ENCODE measurements around the gene BICC1. TPM values are rescaled to one million over a fixed set of nuclear protein-coding genes. Genes with fewer than 3 reads are reported as not detected.

The BICC1 gene
- total RNA-seq, 1 experiment from 2014 or later = 7.2 TPM

DNA sequence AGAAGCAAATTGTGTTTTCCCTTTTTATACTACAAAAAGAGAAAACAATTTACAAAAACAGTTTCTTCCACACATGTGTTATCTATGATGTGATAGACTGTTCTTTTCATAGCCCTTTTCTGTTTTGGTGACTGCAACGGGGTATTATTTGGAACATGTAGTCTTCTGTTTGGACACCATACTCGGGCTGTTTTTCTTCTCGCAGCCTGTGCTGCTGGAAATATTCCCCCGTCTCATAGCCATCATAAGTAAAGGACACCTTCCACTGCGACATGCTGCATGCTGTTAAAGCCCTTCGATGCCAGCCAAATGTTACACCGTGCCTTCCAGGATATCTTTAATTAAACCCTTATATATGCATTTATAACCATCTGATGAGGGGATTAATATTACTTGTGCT, 222.4 kb downstream of the BICC1 start:
- DNase-seq (ENCODE audit: low read depth, low spot score) = no peak
- in situ Hi-C loops (cut with HindIII; ENCODE audit: low pct_unique_long_range_greater_than_20kb, low sequenced_read_pairs) = no loop called here

DNA sequence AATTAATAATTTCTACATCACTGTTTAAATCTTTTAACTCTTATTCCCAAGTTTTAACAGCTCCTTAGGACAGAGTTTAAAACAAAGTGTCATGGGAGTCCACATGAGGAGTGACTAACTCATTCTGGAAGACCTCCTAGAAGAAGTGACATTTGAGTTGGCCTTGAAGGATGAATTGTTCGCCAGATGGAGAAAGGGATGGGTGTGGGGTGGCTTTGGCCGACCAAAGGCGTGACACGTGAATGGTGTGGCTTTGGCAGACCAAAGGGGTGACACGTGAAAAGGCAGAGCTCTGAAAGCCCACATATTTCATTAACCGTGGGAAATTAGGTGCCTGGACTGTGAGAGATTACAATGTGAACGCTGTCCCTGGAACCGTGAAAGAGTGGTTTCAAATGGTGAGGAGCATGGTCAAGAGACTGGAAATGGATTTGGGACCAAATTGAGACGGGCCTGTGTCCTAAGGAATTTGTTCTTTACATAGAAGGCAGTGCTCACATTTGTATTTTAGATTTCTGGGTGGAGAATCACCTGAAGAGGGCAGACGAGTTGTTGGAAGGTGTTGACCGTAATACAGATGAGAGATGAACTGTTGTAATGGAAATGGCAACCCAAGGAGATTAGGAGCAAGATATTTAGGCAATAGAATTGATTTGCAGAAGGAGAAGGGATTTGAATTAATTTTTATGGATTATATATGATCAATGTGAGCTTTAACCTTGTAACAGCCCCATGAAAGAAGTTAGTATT, 228.1 kb downstream of the BICC1 start:
- in situ Hi-C loops (cut with HindIII; ENCODE audit: low pct_unique_long_range_greater_than_20kb, low sequenced_read_pairs) = no loop called here
- DNase-seq (ENCODE audit: low read depth, low spot score) = no peak

DNA sequence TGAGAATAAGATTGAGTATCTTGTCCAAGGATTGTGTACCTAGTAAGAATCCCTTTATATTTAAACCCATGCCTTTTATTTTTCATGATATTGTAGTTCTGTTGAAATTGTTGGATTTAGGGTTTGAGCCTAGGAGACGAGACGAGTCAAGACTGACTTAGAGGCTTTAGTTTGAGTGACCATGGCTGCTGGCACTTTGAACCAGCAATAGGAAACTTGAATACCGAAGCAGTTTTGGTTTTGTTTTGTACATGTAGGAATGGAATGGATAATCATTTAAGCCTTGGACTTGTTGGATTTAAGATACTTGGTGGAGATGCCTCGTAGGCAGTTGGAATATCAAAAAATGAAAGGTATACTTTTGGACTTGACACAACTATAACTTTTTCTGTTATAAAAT, 229.0 kb downstream of the BICC1 start:
- no peak for DNase-seq (ENCODE audit: low read depth, low spot score)

DNA sequence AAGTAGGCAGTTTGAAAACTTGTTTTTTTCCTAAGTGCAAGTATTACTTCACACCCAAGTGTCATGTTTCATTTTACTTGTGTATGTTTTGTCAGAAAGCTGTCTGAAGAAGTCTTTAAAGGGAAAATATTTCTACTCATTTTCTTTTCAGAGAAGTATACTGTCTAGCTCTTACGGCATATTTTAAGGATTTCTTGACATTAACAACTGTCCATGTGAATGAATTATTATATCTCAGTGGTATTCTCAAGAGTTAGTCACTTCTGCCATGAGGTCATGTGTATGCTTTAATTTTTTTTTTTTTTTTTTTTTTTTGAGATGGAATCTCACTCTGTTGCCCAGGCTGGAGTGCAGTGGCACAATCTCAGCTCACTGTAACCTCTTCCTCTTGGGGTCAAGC, 229.5 kb downstream of the BICC1 start:
- DNase-seq (ENCODE audit: low read depth, low spot score) = no peak

More for the DNA sequence above, 229.0 kb downstream of the BICC1 start:
- in situ Hi-C loops (cut with HindIII; ENCODE audit: low pct_unique_long_range_greater_than_20kb, low sequenced_read_pairs) = no loop called here

DNA sequence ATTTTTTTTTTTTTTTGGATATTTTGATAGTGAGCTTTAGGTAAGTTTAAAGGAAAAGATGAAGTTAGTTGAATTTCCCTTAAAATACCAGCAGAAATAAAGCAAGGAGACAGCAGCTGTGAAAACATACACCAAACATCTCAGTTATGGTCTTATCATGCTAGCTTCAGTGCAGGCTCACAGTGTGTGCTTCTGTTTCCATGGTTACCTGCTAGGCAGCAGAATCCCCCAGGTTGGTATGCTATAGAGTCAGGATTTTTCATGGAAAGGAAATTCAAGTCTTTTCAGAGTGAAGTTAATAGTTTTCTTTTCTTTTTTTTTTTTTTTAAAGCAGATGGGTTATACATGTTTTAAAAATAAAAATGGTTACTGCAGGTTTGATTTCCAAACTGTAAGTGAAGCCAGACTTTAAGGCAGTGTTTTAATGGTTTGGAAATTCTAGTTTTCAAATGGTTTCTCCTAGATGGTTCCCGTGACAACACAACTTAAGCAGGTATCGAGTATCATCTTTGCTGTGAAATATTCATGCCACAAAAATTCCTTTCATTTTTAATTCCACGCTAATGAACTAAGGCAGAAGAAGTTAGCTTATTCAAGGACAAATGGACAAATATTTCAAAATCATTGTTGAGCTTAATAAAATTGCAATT, 230.9 kb downstream of the BICC1 start:
- DNase-seq (ENCODE audit: low read depth, low spot score) = no peak
- in situ Hi-C loops (cut with HindIII; ENCODE audit: low pct_unique_long_range_greater_than_20kb, low sequenced_read_pairs) = no loop called here

More for the DNA sequence above, 229.5 kb downstream of the BICC1 start:
- in situ Hi-C loops (cut with HindIII; ENCODE audit: low pct_unique_long_range_greater_than_20kb, low sequenced_read_pairs) = no loop called here

DNA sequence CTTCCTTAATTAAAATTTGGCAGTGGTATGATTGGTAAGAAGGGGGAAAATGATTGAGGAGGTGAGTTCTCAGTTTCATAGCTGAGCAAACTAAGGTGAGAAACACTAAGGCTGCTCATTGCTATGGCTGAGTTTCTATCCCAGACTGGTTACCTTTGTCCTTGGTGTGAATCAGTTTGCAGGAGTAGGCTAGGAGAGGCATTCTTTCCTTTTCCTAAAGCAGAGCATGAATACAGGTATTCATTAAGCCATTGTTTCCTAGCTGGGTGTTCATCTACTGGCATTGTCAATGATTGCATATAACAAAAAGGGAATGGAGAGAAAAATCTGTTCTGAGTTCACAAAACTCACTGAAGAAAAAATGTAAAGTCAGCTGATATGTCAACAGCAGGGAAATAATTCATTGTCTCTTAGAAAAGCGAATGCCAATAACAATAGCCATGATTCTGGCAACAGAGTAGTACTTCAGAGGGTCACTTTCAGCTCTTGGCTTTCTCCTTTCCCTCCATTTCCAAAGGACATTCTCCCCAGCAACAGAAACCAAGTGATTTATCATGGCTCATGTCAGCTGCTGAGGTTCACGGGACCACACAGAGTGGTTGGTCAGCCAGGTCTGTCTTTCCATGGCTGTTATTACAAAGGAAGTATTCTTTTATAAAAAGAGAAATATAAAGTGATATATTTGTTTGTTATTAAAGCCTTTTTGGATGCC, 234.0 kb downstream of the BICC1 start:
- in situ Hi-C loops (cut with HindIII; ENCODE audit: low pct_unique_long_range_greater_than_20kb, low sequenced_read_pairs) = no loop called here

DNA sequence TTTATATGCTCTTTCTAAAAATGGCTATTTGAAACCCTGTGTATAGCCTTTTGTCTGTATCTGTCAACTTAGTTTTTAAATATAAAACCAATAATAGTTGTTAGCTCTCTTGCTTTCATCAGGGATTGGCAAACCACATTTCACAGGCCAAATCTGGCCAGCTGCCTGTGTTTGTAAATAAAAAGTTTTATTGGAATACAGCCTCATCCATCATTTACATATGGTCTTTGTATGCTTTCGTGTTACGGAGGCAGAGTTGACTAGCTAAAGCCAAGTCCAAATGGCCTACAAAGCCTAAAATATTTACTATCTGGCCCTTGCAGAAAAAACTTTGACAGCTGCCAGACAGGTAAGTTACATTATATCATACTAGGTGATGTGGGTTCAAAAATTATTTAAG, 235.0 kb downstream of the BICC1 start:
- in situ Hi-C loops (cut with HindIII; ENCODE audit: low pct_unique_long_range_greater_than_20kb, low sequenced_read_pairs) = no loop called here
- DNase-seq (ENCODE audit: low read depth, low spot score) = no peak

More for the DNA sequence above, 234.0 kb downstream of the BICC1 start:
- peak; percentile 11 for DNase-seq (ENCODE audit: low read depth, low spot score)

DNA sequence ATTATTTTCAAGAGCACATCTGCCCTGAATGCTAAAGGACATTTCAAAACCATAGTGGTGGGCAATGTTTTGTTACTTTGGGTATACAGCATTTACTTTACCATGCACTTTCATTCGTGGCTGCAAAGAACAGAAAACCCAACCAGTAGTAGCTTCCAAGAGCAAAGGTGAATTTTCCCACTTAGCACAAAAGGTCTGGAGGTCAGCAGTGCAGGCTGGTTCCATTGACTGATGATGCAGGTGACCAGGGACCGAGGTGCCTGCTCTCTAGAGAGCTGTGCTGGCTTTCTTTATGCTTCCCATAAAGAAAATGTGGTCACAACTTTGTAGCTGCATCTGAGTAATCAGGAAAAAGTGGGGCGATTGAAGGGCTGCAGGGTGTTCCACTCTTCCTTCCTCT, 240.0 kb downstream of the BICC1 start:
- DNase-seq (ENCODE audit: low read depth, low spot score) = no peak
- in situ Hi-C loops (cut with HindIII; ENCODE audit: low pct_unique_long_range_greater_than_20kb, low sequenced_read_pairs) = no loop called here

DNA sequence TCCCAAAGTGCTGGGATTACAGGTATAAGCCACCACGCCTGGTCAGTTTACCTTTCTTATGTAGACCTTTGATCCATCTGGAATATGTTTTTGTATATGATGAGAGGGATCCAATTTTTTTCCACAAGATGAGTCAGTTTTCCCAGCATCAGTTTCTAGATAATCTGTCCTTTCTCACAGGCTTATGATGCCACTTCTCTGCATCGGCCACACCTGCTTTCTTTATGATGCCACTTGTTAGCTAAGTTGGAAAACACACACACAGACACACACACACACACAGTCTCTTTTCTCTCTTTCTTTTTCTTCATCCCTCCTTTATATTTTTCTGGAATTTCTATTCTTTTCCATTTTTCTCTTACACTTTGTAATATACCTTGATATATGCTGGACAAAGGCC, 240.8 kb downstream of the BICC1 start:
- no peak for DNase-seq (ENCODE audit: low read depth, low spot score)
- in situ Hi-C loops (cut with HindIII; ENCODE audit: low pct_unique_long_range_greater_than_20kb, low sequenced_read_pairs) = no loop called here

DNA sequence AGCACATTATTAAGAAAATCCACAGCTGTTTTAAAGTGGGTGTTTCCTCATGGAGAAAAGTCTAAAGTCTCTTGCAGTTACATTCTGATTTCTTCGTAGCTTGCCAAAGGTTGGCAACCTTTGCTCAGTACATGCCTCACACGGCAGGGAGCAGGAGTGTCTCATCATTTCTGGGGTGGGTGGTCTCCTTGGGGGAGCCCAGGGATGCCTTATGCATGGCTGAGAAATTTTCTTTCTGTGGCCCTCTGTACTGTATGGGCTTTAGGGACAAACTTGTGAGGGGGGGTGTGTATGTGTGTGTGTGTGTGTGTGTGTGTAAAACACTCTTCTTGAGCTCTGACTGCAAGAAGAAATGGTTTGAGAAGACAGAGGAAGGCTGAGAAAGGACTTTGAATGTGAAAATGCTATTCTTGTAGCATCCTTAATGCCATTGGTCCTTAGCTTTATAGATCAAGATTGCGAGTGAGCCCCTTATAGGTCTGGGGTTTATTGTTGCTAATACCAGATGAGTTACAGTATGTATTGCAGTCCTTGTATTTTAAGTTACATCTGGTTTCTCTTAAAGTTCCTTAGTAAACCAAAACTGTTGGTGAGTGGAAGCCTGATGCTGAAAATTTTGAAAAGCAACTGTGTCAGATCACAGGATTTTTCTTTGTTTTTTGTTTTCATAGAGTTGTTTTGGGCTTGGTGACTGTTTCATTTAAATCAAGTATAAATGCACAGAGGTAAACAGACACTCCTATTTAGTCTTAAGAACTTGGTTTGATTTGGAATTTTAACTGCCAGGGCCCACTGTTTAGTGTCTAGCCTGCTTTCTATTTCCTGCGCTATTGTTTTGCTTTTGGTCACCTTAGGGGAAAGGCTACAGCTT, 242.0 kb downstream of the BICC1 start:
- DNase-seq (ENCODE audit: low read depth, low spot score) = no peak
- in situ Hi-C loops (cut with HindIII; ENCODE audit: low pct_unique_long_range_greater_than_20kb, low sequenced_read_pairs) = no loop called here

DNA sequence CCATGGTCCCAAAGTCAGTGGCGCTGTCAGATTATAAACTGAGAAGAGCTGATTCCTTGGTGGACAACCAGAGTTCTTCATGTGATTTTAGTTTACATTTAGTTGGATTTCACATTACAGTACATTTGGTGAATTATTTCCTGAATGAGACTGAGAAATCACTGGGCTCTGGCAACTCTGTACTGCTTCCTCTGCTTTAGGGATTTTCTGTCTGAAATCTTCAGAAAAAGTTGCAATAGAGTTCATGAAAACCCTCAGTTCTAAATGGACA, 242.6 kb downstream of the BICC1 start:
- no peak for DNase-seq (ENCODE audit: low read depth, low spot score)
- in situ Hi-C loops (cut with HindIII; ENCODE audit: low pct_unique_long_range_greater_than_20kb, low sequenced_read_pairs) = no loop called here

DNA sequence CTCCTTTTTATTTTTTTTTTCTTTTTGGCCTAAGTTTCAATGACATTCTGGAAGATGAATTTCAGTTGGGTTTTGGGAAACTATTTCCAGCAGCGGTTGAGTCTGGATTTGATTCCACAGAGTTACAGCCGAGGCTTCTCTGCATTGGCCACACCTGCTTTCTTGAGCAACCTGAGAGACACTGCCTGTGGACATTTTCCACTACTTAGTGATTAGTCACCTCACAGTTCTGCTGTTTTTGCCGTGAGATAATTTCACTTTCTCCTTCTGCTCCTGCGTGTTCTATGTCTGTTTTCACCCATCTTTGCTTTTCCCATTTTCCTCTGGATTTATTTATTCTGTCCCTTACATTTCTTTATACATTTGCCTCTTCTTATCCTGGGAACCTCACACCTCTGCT, 243.0 kb downstream of the BICC1 start:
- in situ Hi-C loops (cut with HindIII; ENCODE audit: low pct_unique_long_range_greater_than_20kb, low sequenced_read_pairs) = no loop called here
- no peak for DNase-seq (ENCODE audit: low read depth, low spot score)

DNA sequence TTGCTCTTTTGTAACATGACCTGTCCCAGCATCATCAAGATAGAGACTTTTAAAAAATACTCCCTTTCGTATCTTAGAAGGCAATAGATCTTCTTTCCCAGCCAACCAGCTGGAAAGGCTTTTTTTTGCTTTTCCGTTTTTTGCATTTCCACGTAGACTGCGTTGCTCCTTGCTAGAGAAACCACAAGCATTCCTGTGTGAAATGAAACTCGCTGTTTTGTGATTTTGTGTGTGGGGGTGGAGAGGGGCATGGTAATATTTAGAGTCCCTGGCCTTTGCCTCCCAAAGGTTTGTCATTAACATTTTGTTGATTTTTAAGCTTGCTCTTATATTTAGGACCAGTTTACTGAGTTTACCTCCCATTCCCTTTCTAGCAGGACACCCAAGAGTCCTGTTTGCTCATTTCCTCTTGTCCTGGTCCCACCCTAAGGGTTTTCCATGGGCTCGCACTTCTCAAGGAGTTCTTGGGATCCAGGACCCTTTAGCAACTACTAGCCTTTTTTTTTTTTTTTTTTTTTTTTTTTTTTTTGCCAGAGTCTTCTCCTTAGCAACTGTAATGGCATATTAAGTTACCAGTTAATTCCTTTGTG, 243.6 kb downstream of the BICC1 start:
- in situ Hi-C loops (cut with HindIII; ENCODE audit: low pct_unique_long_range_greater_than_20kb, low sequenced_read_pairs) = no loop called here
- no peak for DNase-seq (ENCODE audit: low read depth, low spot score)

DNA sequence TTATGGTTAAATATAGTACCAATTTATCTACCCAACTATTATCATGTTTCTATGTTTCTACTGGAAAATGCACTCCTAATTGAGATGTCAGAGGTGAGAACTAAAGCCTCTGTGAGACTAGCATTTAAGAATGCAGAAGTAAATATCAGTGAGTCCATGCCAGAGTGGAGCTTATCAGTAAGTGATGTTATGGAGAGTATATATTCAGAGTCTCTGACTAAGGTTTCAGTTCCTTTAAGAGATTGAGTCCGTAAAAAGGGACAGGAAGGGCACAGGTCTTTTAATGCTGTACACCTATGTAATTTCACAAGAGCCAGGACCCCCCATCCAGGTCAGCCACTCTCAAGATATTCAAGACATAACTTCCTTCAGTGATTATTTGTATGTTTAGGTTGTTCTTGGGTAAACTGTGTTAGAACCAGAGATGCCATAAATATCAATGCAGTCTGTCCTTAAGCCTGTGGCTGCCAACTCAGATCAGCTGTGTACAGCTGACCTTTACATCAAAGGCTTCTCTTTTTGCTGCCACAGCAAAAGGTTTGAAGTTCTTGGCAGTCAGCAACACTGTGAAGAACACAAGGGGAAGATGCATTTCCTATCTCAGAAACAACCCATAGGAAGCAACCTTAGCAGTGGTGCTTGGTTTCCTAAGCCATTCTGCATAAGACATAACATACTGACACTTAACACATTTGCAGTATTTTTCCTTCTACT, 244.8 kb downstream of the BICC1 start:
- in situ Hi-C loops (cut with HindIII; ENCODE audit: low pct_unique_long_range_greater_than_20kb, low sequenced_read_pairs) = no loop called here

DNA sequence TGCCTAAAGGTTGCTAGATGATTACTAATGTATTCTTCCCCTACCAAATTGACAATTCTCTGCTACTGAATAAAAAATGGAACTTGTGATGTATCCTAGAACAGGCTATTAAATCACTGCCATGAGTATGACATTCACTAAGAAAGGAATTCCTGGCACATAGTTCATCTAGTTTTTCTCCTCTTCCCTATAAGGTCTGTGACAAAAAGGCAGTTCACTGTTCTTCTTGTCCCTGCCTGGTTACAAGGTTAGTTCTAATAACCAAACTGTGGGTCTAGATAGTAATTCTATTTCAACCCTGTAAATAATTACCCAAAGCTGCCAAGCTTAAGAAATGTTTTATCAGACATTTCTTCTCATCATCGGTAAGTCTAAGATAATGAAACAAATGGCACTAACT, 245.6 kb downstream of the BICC1 start:
- in situ Hi-C loops (cut with HindIII; ENCODE audit: low pct_unique_long_range_greater_than_20kb, low sequenced_read_pairs) = no loop called here
- no peak for DNase-seq (ENCODE audit: low read depth, low spot score)

More for the DNA sequence above, 244.8 kb downstream of the BICC1 start:
- no peak for DNase-seq (ENCODE audit: low read depth, low spot score)

DNA sequence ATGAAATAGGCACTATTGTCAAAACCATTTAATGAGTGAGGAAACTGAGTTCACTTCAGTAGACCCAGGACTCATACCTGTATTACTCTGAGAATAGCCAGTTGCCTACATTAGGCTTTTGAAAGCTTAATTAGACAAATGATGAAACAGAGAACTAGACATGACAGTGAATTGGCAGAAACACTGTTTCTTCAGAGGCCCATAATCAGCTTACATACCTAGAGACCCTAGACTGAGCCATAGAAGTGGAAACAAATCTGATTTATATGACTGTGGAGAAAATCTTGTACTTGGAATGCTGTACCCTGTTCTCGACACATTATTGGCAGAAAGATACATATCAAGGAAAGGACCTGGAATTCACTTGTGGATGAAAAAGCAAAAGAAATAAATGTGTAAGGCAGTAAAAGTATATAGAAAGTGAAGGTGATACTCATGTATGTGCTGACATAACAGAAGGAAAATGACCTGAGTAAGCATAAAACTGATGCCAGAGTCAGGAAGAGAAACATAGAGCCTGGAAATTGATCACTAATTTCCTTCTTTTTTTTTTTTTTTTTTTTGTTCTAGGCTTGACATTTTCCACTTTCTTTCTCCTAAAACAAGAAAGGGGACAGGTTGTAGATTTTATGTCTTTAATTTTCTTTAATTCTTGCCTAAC, 251.5 kb downstream of the BICC1 start:
- DNase-seq (ENCODE audit: low read depth, low spot score) = no peak
- in situ Hi-C loops (cut with HindIII; ENCODE audit: low pct_unique_long_range_greater_than_20kb, low sequenced_read_pairs) = no loop called here

DNA sequence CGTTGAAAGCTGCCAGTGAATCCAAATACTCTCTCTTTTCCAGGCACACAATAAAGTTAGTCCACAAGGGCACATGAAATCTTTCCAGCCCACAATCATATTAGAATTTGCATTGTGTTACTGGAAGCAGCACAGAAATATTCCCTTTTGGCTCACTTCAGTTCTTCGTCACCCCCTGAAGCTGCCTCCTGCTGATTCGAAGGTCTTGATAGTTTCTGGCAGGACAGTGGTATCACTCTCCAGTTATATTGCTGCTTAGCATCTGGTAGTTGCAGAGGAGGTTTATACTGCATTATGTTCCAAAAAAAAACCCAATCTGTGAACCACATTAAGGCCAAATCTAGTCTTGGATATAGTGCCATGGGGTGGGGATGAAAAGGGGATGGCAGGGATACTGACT, 253.2 kb downstream of the BICC1 start:
- in situ Hi-C loops (cut with HindIII; ENCODE audit: low pct_unique_long_range_greater_than_20kb, low sequenced_read_pairs) = no loop called here
- no peak for DNase-seq (ENCODE audit: low read depth, low spot score)
